Dedifferentiated amniotic fluid mesenchymal stem cell (primary cell): Measurements from ENCODE around the gene OSBPL6.

Experiments used
- DNase-seq: peaks from one replicate; pipeline ENCODE4 v3.0.0-alpha.2; 2016; ENCODE audit errors: extremely low spot score

Gene OSBPL6

GRCh38 chr2:178441426-178441825 is 247.1 kb downstream of the OSBPL6 start:
- no peak for DNase-seq

- no peak for DNase-seq
These were observed 254.8 kb downstream of the OSBPL6 start for GRCh38 chr2:178448968-178449661.

- no peak for DNase-seq
These were observed 255.6 kb downstream of the OSBPL6 start for GRCh38 chr2:178449700-178450523.

GRCh38 chr2:178450524-178450773 is 256.1 kb downstream of the OSBPL6 start:
- peak; percentile 16 for DNase-seq

GRCh38 chr2:178450774-178451525 is 256.6 kb downstream of the OSBPL6 start, which contains the start of the genes PJVK and PRKRA:
Gene PJVK, plus strand, starts transcription at chr2:178451378. Its CDS starts 2,032 bp downstream, at chr2:178453410.
Gene PRKRA, minus strand, starts transcription at chr2:178451175. Its CDS starts 145 bp downstream, at chr2:178451030.
- DNase-seq: peak; percentile 96

- no peak for DNase-seq
These were observed 258.0 kb downstream of the OSBPL6 start for GRCh38 chr2:178452334-178452733.
